ENCODE results near the gene SLC4A5.

Gene SLC4A5

DNA sequence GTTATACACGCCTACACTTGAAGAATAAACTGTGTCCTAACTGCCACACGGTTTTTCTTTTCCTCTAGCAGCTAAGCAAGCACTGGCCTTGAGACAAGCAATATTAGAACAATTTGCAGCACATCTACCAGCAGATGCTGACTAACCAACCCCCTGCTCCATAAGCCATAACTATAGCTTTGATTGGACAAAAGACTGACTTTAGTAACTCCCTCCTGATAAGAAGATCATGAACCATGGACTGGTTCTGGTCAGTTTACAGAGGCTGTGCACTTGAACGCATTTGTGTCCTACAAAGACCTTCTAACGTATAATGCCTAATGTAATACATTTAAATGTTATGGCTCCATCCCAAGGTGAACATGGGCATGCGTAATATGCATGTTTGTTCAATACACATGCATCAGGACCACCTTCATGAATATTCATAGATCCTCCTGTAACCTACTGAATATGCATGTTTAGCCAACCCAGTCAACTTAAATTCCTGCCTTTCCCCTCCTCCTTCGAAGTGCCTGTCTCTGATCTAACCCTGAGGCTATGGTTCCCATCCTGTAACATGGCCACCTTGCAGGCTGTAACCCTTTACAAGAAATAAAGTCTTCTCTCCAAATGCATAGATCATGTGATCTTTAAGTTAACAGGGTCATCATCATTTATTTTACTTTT, 26.5 kb downstream of the SLC4A5 start:
- TF ChIP-seq, protein P1, sequence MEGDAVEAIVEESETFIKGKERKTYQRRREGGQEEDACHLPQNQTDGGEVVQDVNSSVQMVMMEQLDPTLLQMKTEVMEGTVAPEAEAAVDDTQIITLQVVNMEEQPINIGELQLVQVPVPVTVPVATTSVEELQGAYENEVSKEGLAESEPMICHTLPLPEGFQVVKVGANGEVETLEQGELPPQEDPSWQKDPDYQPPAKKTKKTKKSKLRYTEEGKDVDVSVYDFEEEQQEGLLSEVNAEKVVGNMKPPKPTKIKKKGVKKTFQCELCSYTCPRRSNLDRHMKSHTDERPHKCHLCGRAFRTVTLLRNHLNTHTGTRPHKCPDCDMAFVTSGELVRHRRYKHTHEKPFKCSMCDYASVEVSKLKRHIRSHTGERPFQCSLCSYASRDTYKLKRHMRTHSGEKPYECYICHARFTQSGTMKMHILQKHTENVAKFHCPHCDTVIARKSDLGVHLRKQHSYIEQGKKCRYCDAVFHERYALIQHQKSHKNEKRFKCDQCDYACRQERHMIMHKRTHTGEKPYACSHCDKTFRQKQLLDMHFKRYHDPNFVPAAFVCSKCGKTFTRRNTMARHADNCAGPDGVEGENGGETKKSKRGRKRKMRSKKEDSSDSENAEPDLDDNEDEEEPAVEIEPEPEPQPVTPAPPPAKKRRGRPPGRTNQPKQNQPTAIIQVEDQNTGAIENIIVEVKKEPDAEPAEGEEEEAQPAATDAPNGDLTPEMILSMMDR (conservative IDR thresholded peaks at IDR 0.05; ENCODE audit: low read depth, low read length): no peak
- Histone ChIP-seq H3K4me3 (IDR thresholded peaks at IDR 0.05; ENCODE audit: insufficient read depth, low read depth, low read length) (no peak overlapping the region), H3K9ac (no peak overlapping the region), H3K4me2 (no peak overlapping the region), H4K20me1 (ENCODE audit: insufficient read depth) (no peaks in the 10 kb centered on the region), H3K4me1 (ENCODE audit: low read depth, poor library complexity, severe bottlenecking) (no peaks in the 10 kb centered on the region), H3K27ac (no peak overlapping the region), H3K27me3 (ENCODE audit: insufficient read depth, low read depth) (no peaks in the 10 kb centered on the region), H2AFZ (ENCODE audit: low read depth) (no peak overlapping the region), H3K36me3 (ENCODE audit: insufficient read depth) (no peaks in the 10 kb centered on the region), H3K79me2 (ENCODE audit: insufficient read depth, low read depth) (no peaks in the 10 kb centered on the region)

DNA sequence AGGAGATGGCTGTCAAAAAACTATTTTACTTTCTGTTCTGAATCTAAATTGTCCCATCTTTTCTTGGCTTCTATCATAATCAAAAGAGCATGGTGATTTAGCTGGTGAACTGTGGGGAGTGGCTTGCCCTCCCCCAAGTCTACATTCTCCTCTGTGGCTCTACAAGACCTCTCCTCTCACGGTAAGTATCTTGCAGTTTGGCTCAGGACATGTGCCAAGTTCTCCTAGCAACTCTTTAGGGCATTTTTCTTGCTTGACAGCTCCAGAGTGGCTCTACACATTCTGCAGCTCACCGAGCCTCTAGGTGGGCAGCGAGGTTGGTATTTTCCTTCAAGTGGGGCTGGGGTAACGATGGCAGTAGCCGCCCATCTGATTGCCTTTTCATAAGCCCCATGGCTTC, 29.1 kb downstream of the SLC4A5 start:
- H2AFZ ChIP-seq (ENCODE audit: low read depth): no peak overlapping the region
- H3K27ac ChIP-seq: no peak overlapping the region
- H3K79me2 ChIP-seq (ENCODE audit: insufficient read depth, low read depth): no peaks in the 10 kb centered on the region
- TF ChIP-seq, protein P1 (conservative IDR thresholded peaks at IDR 0.05; ENCODE audit: low read depth, low read length): no peak
- no peaks in the 10 kb centered on the region for H3K4me1 ChIP-seq (ENCODE audit: low read depth, poor library complexity, severe bottlenecking)
- H3K9ac ChIP-seq: no peak overlapping the region
- H3K4me3 ChIP-seq (IDR thresholded peaks at IDR 0.05; ENCODE audit: insufficient read depth, low read depth, low read length): no peak overlapping the region
- no peaks in the 10 kb centered on the region for H3K36me3 ChIP-seq (ENCODE audit: insufficient read depth)
- H4K20me1 ChIP-seq (ENCODE audit: insufficient read depth): no peaks in the 10 kb centered on the region
- H3K27me3 ChIP-seq (ENCODE audit: insufficient read depth, low read depth): no peaks in the 10 kb centered on the region
- no peak overlapping the region for H3K4me2 ChIP-seq

DNA sequence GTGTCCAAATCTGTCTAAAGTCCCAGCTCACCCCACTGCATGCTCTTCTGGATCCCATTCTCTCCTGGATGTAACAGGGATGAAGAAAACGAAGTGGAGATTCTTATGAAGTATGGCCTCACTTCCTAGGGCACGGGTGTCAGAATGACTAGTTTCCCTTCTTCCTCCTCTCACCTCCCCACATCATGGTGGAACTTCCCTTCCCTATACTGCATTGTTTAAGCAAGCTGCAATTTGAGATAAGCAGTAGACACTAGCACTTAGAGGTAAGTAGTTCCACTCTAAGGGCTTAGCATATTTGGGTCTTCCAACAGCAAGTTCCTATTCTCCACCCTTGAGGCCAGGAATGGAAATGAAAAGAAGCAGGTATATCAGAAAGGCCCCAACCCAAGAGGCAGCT, 29.7 kb downstream of the SLC4A5 start:
- H3K4me1 ChIP-seq (ENCODE audit: low read depth, poor library complexity, severe bottlenecking): no peaks in the 10 kb centered on the region
- no peak overlapping the region for H2AFZ ChIP-seq (ENCODE audit: low read depth)
- no peak overlapping the region for H3K4me2 ChIP-seq
- no peaks in the 10 kb centered on the region for H4K20me1 ChIP-seq (ENCODE audit: insufficient read depth)
- TF ChIP-seq, protein P1 (conservative IDR thresholded peaks at IDR 0.05; ENCODE audit: low read depth, low read length): no peak
- no peaks in the 10 kb centered on the region for H3K79me2 ChIP-seq (ENCODE audit: insufficient read depth, low read depth)
- H3K4me3 ChIP-seq (IDR thresholded peaks at IDR 0.05; ENCODE audit: insufficient read depth, low read depth, low read length): no peak overlapping the region
- H3K9ac ChIP-seq: no peak overlapping the region
- H3K27me3 ChIP-seq (ENCODE audit: insufficient read depth, low read depth): no peaks in the 10 kb centered on the region
- no peak overlapping the region for H3K27ac ChIP-seq
- no peaks in the 10 kb centered on the region for H3K36me3 ChIP-seq (ENCODE audit: insufficient read depth)

DNA sequence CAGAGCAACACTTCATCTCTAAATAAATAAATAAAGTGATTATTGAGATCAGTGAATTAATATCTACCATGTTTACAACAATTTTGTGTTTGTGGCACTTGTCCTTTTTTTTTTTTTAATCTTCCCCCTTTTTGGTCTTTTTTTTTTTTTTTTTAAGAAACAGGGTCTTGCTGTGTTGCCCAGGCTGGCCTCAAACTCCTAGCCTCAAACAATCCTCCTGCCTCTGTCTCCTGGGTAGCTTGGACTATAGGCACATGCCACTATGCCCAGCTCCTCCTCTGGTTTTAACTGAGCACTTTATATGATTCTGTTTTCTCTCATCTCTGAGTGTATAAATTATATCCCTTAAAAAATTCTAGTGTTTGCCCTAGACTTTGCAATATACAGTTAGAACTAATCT, 30.3 kb downstream of the SLC4A5 start:
- Histone ChIP-seq H3K4me2 (no peak overlapping the region), H3K36me3 (ENCODE audit: insufficient read depth) (no peaks in the 10 kb centered on the region), H4K20me1 (ENCODE audit: insufficient read depth) (no peaks in the 10 kb centered on the region), H3K9ac (no peak overlapping the region), H3K4me3 (IDR thresholded peaks at IDR 0.05; ENCODE audit: insufficient read depth, low read depth, low read length) (no peak overlapping the region), H3K79me2 (ENCODE audit: insufficient read depth, low read depth) (no peaks in the 10 kb centered on the region), H3K4me1 (ENCODE audit: low read depth, poor library complexity, severe bottlenecking) (no peaks in the 10 kb centered on the region), H3K27me3 (ENCODE audit: insufficient read depth, low read depth) (no peaks in the 10 kb centered on the region), H2AFZ (ENCODE audit: low read depth) (no peak overlapping the region), H3K27ac (no peak overlapping the region)
- TF ChIP-seq, protein P1 (conservative IDR thresholded peaks at IDR 0.05; ENCODE audit: low read depth, low read length): no peak
